Measurements from ENCODE around the gene VPS13A.

DNA sequence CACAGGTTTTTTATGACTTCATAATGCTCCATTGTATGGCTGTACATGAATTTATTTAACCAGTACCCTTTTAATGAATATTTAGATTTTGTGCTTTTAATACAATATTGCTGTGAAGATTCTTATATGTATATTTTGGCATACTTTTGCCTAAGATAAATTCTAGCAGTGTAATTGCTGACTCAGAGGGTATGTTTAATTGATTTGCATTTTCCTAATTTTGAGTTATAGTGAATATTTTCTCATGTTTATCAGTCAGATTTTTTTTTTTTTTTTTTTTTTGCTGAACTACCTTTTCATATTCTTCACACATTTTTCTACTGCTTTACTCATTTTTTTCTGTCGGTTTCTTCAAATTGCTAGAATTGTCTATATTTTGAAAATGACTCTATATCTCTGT lies 222.6 kb downstream of the VPS13A start:
- no peak for TF ChIP-seq POLR2A (IDR thresholded peaks at IDR 0.05; ENCODE audit: low read depth, low read length)
- TF ChIP-seq TAF1 (IDR thresholded peaks at IDR 0.05; ENCODE audit: borderline replicate concordance, low read depth, low read length), result no peak
- TF ChIP-seq POLR2AphosphoS5 (IDR thresholded peaks at IDR 0.05; ENCODE audit: low read depth, low read length), result no peak
